Mucosa of gallbladder (tissue), 1 donor: ENCODE measurements around the gene SRRT. TPM values are rescaled to one million over a fixed set of nuclear protein-coding genes. Genes with fewer than 3 reads are reported as not detected.
"Not testable (repeated sequence)": the region's sequence is repeated elsewhere in the genome, so short reads cannot be mapped to it uniquely, and the experiment has no call there.

Source experiments
- DNase-seq: peaks from one replicate; pipeline ENCODE4 v3.0.0-alpha.2; 2020; ENCODE audit warnings: low spot score
- total RNA-seq: library from RNA; stranded (reverse); gene quantifications from one replicate; pipeline ENCODE4 v1.2.1, GENCODE V29; 2021
- donor health status: DM: no; HTN: no; CAD: no.

The SRRT gene
- total RNA-seq, 1 donor from 2014 or later: 150 TPM

DNA sequence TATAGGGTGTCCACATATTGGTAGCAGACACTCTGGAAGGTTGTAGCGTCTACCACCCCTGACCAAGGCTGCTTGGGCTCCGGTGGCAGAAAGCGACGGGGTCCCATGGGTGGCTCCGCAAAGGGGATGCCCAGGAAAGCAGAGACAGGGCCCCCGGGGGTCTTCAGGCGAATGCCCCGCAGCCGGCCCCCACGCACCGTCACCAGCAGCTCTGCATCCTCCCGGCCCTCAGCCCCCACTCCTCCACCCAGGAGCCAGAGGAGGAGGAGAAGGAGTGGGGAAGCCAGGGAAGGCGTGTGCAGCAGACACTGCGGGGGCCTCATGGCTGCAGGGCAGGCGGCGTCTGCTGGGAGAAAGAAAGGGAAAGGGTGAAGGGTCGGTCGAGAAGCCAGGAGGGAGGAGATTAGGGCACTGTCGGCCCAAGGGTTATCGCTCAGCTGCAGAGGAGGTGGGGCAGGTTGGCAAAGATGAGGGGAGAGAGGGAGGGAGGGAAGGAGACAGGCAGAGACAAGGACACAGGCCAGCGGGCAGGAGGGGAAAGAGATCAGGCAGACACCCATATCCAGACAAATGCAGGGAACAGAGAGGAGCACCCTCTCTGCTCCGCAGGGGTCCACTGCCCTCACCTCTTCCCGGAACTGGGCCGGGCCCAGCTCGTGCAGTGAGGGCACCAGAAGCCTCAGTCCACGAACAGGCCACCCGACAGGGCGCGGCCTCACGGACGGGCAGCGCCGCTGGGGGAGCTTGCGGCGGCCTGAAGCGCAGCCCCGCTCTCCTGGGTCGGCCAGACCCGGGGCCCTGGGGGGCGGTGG lies 19.2 kb downstream of the SRRT start:
- no peak for DNase-seq

DNA sequence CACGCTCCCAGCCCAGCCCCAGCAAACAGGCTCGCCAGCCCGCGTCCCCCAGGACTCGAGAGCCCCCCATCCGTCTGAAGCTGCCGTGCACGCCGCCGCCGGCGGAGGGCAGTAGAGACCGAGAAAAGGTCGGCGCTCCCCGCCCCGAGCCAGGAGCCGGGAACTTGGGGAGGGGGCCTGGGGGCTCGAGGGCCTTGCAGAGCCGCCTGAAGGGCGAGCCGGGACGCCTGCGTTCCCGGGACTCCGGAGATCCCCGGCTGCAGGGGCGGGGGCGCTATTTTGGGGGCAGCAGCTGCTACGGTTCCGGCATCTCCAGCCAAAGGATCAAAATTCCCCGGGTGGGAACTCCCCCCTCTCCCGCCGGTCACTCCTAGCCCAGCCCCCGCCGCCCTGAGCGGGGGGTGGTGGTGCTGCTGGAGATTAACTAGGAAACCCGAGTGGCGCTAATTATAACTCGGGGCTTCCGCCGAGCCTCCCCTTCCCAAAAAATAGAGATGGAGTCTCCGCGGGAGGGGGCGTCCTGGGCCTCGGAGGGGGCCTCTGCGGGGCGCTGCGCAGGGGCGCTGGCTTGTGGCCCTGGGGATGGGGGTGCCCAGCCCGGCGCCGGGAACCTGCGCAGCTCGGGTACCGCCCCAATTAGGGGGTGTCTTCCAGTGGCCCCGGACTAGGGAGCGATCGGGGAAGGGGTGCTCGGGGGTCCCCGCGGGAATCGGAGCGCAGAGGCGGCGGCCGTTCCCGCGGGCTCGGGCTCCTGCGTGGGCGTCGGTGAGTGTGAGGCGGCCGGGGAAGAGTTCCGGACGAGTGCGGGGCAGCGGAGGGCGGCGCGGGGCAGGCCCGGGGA lies 20.2 kb downstream of the SRRT start:
- DNase-seq: peak; percentile 45

DNA sequence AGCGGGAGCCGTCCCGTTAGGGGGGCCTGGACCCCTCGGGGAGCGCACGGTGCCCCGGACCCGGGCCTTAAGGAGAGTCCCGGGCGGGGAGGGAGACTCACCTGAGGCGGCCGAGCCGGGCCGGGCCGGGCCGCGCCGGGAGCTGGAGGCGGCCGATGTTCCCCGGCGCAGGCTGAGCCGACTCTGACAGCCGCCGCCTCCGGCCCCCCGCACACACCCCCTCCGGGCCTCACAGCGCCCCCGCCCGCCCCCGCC lies 20.7 kb downstream of the SRRT start, which contains the start of gene ACHE:
Gene ACHE (minus strand): TSS at position 188 of the 255 bp plus-strand sequence. CDS start 1,656 bp downstream, outside the sequence.
- no peak for DNase-seq

DNA sequence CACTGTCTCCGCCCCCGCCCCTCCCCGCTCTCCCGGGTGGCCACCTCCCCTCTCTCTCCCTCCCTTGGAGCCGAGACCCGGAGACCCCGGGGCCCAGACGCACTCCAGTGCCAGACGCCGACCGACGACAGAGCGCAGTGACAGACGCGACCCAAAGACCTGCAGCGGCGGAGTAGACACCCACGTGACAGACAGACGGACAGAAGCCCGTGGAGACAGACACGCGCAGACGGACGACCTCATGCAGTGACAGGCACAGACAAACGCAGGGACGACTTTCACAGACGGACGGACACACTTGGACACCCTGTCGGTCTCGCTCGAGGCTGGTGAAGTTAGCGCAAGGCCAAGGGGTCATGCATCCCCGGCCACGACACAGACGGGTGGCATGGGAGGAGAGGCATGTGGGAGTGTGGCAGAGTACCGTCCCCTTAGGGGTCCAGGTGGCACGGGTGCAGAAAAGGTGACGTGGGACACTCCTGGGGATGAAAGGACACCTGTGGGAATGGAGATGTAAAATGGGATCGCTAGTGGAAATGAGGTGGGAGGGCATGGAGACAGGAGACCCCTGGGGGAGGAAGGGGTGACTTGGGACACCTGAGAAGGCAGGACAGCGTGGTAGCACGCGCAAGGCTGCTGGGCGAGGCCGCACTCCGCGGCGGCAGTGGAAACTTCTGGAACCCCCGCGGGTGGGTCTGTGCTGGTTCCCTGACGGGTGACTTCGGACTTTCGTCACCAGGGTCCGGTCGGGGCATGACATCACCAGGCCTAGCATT lies 21.2 kb downstream of the SRRT start:
- DNase-seq: peak; percentile 58

DNA sequence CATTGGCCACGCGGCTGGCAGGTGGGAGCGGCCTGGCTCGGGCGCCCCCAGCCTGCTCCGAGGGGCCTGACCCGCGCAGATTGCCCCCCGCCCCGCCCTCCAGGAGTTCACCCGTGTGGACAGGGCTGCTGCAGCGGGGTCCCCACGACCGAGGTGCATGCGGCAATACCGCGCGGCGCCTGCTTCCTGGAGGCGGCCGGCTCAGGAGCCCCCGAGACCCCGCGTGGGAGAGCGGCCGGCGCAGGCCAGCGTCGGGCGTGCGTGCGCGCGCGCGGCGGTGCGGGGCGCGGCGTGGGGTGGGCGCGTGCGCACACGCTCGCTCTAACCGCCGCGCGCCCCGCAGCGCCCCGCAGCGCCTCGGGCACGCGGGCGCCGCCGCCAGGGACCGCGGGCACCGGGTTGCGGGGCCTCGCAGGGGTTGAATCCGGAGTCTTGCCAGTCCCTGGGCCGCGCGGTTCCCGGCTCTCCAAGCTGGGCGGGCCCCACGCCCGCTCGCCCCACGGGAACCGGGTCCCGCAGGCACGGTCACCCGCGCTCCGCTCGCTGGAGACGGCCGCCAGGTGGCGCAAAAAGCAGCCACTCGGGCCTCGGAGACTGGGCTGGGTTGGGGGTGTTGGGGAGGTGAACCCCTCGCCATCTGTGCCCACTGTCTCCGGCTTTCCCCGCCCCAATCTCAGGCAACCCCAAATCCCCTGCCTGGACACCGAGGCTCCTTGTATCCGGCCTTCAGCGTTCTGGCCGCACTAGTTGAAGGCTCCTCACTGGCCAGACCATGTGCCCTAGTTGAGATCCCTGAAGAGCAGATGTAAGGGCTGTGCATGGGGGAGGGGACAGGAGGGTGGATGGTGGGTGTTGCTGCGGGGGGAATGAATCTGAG lies 22.1 kb downstream of the SRRT start:
- peak; percentile 70 for DNase-seq

DNA sequence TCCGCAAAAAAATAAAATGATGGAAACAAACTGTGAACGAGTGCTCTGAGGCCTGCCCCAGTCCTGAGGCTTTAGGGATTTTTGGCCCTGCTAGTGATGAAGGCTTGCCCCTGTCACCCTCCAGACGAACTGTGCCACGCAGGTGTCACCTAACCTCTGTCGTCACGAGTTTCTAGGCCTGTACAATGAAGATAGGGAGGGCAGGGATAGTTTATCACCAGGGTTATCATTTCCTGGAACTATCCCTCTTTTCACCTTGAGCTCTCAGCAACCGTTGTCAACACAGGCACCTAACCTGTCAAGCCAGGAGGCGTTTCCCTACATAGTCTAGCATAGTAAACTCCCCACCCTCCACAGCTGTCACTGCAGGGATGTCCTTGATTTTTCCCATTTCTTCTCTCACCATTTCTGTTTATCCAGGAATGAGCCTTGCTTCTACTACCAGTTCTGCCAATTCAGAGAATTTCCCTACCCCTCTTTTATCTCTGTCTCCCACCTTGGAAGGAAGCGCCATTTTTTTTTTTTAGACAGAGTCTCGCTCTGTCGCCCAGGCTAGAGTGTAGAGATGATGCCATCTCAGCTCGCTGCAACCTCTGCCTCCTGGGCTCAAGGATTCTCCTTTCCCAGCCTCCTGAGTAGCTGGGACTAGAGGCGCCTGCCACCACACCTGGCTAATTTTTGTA lies 23.0 kb downstream of the SRRT start:
- DNase-seq: no peak

DNA sequence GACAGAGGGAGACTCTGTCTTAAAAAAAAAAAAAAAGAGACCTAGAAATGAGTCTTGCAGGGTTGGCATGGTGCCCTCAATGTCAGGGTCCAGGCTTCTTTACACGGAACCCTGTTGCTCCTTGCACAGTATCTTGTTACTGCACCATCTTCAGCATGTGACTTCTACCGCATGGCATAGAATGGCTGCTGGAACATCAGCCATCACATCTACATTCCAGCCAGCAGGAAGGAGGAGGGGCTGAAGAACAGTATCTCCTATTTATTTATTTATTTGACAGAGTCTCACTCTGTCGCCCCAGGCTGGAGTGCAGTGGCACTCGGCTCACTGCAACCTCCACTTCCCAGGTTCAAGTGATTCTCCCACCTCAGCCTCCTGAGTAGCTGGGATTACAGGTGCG lies 24.5 kb downstream of the SRRT start:
- no peak for DNase-seq

DNA sequence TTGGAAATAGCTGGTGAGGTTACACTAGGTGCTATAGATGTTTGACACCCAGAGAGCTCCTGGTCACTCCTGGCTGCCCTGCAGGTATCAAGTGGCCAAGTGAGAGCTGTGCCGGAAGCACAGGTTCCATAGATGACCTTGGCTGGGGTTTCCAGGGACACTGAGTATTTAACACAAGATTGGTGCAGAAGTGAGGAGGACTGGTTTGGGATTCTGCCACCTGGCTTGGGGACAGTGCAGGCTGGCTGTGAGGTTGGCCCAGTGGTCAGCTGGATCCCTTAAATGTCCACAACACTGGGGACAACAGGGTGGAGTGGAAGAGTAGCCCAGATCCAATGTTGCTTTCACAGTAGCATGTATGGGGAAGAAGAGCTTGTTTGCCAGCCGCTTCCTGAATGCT lies 26.1 kb downstream of the SRRT start:
- no peak for DNase-seq

DNA sequence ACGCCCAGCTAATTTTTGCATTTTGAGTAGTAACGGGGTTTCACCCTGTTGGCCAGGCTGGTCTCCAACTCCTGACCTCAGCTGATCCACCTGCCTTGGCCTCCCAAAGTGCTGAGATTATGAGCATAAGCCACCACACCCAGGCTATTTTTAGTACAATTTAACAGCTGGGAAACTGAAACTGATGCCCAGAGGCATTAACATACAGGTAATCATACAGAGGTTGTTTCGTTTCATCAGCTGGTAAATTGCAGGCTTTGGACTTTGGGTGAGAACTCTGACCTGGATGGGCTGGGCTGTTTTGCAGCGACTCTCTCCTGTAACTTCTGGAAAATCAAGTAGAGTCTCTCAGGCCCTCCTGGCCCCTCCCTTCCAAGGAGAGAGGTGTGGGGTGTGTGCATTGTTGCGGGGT lies 27.0 kb downstream of the SRRT start:
- no peak for DNase-seq

DNA sequence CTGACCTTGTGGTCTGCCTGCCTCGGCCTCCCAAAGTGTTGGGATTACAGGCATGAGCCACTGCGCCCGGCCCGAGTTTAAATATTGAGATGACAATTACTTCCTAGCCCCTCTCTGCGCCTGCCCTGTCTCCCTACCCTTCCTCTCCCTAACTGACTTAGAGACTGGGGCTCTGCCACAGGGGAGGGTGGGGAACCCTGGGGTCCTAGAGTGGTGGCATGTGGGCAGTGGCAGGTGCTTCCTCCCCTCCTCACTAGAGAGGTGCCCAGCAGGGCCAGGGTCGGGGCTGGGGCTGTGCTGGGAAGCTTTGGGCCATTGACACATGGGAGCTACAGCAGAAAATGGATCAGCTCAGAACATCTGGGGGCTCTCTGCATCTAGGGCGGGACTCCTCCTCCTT lies 27.7 kb downstream of the SRRT start:
- DNase-seq: no peak

DNA sequence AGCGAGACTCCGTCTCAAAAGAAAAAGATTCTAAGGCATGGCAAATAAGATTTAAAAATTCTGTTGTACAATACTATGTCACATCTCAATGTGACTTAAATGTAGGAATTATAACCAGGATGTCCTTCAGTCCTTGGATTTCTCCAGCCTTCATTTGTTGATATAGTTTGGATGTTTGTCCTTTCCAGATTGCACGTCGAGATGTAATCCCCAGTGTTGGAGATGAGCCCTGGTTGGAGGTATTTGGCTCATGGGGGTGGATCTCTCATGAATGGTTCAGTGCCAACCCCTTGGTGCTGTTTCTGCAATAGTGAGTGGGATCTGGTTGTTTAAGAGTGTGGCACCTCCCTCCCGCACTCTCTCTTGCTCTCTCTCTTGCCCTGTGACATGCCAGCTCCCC lies 33.6 kb downstream of the SRRT start:
- no peak for DNase-seq

DNA sequence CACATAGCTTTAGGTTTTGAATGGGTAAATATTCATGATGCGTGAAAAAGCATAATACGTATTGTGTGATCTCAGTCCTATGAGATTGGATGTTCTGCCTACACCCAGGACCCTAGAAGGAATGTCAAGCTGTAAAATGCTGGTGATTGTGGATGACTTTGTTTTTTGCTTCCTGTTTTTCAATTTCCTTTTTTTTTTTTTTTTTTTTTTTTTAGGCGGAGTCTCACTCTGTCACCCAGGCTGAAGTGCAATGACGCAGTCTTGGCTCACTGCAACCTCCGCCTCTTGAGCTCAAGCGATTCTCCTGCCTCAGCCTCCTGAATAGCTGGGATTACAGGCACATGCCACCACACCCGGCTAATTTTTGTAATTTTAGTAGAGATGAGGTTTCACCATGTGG lies 35.5 kb downstream of the SRRT start:
- DNase-seq: not testable (repeated sequence)

DNA sequence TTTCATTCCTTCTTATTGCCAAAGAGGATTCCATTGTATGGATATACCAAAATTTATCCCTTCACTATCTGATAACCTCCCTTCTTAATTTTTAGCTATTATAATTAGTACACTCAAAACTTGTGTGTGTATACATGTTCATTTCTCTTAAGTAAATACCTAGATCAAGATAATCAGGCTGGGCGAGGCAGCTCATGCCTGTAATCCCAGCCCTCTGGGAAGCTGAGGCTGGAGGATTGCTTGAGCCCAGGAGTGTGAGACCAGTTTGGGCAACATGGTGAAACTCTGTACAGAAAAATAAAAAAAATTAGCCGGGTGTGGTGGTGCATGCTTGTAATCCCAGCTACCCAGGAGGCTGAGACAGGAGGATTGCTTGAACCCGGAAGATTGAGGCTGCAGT lies 36.6 kb downstream of the SRRT start:
- no peak for DNase-seq

DNA sequence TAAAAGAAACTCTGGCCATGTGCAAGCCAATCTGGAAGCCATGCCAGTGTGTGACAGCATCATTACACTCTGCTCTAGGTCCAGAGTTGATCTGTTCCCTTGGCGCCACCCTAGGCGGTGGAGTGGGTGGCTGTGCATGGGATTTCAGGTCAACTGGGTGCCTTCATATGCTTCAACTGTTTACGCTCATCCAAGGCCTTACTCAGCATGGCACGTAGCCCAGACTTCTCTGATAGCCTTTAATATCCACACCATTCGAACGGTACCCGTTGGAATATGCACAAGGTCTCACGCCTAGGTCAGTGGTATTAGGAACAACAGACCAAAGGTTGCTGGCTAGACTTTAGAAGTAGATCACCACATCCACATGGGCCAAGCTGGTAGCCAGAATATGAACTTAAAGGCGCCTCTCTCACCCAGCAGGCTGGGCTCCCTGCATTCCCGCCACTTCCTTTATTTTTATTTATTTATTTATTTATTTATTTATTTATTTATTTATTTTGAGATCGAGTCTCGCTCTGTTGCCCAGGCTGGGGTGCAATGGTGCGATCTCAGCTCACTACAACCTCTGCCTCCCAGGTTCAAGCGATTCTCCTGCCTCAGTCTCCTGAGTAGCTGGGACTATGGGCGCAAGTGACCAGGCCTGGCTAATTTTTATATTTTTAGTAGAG lies 39.4 kb downstream of the SRRT start:
- DNase-seq: peak; percentile 91

DNA sequence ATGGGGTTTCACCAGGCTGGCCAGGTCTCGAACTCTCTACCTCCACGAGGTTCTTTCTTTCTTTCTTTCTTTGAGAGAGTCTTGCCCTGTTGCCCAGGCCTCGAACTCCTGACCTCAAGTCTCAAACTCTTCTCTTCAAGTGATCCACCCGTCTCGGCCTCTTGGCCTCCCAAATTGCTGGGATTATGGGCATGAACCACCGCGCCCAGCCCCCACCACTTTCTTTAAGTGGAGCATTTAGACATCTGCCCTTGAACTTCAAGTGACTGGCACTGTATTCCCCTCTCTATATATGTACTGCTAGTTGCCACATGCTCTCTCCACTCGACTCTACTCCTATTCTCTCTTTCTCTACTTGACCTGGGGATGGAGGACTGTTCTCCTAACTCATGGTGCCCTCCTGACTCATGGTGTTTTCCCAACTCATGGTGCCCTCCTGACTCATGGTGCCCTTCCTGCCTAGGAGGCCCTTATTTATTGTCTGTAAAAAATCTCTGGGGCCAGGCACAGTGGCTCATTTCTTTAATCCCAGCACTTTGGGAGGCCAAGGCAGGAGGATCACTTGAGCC lies 40.1 kb downstream of the SRRT start:
- DNase-seq: no peak

DNA sequence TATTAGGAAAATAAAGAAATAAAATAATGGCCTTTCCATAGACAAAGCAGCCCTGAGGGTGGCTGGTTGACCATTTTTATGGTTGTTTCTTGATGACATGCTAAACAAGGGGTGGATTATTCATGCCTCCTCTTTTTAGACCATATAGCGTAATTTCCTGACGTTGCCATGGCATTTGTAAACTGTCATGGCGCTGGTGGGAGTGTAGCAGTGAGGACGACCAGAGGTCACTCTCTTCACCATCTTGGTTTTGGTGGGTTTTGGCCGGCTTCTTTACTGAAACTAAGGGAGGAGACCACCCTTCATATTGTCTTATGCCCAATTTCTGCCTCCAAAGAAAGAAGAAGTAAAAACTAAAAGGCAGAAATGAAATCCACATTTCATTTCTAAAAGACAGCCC lies 44.4 kb downstream of the SRRT start:
- DNase-seq: not testable (repeated sequence)

DNA sequence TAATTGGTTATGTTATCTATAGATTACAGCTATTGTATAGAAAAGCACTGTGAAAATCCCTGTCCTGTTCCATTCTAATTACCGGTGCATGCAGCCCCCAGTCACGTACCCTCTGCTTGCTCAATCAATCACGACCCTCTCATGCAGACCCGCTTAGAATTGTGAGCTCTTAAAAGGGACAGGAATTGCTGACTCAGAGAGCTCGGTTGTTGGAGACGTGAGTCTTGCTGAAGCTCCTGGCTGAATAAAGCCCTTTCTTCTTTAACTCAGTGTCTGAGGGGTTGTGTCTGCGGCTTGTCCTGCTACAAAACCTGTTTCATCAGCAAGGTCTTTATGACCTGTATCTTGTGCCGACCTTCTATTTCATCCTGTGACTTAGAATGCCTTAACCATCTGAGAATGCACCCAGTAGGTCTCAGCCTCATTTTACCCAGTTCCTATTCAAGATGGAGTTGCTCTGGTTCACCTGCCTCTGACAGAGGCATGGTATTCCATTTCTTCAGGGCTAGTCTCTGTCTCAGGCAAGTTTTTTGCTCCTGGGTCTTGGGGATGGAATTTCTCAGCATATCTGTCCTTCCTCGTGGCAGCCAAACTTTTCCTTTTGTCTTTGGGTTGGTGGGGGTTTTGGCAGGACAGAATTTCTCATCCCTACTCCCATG lies 45.0 kb downstream of the SRRT start:
- DNase-seq: not testable (repeated sequence)

DNA sequence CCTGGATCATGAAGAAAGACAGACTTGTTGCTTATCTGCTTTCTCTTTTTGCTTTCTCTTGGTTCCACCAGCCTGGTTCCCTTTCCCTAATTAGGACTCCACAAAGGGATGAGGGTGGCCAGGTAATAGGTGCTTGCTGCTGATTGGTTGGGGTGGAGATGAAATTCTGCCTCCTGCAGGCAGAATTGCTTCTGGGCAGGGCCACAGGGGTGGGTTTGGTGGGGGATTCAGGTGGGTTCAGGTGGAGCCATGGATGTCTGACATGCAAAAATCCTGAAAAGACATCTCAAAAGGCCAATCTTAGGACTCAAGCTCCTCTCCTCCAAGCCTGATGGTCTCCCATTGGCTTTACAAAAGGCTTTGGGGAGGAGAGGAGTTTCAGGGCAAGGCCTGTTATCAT lies 46.1 kb downstream of the SRRT start:
- DNase-seq: no peak

DNA sequence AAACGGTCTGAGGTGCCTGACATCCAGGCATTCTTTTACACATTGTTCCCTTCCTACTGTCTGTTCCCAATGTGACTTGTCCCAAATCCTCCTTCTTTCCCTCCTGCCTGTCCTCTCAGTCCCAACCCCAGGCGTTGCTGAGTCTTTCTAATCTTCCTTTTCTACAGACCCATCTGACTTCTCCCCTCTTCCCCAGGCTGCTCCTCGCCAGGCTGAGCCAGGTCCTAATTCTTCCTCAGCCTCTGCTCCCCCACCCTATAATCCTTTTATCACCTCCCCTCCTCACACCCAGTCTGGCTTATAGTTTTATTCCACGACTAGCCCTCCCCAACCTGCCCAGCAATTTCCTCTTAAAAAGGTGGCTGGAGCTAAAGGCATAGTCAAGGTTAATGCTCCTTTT lies 48.7 kb downstream of the SRRT start:
- not testable (repeated sequence) for DNase-seq
